ENCODE results near the gene MCF2L2.

- TF ChIP-seq CTCF (IDR thresholded peaks at IDR 0.05; ENCODE audit: low read depth, low read length): no peak
- no peak for TF ChIP-seq POLR2A (IDR thresholded peaks at IDR 0.05; ENCODE audit: extremely low read depth, insufficient read length)
- TF ChIP-seq MAX (IDR thresholded peaks at IDR 0.05; ENCODE audit: low read depth, low read length): no peak
- no peak for TF ChIP-seq MYC (IDR thresholded peaks at IDR 0.05; ENCODE audit: low read depth, low read length)
Measured at GRCh38 chr3:183198939-183199338, 229.5 kb downstream of the MCF2L2 start.

Measured in NB4 (cell line).